PC-9 (cell line): ENCODE results near the gene LRMDA.

ENCODE experiments used
- CTCF ChIP-seq: fragments of 200-600 bp; sonication (generic); conservative IDR thresholded peaks from 2 replicates; pipeline ENCODE4 v1.6.1; 2017; ENCODE audit warnings: mixed run types, antibody characterized with exemption, mild to moderate bottlenecking, moderate library complexity
- EZH2 ChIP-seq: fragments of 200-600 bp; sonication (generic); IDR thresholded peaks from 2 replicates; pipeline ENCODE4 v1.8.0; 2017; ENCODE audit warnings: antibody characterized with exemption, low read depth

GRCh38 chr10:76479103-76479790, 1047.8 kb downstream of the LRMDA start:
- no peak for TF ChIP-seq CTCF
- no peak for TF ChIP-seq EZH2
